Hepatocyte (in vitro differentiated cells): Measurements from ENCODE around the gene CRABP1.

Source experiments
- CTCF ChIP-seq: fragments of 200-600 bp; sonication (generic); IDR thresholded peaks from 2 replicates; pipeline ENCODE4 v1.5.1; 2016; ENCODE audit warnings: antibody characterized with exemption, mild to moderate bottlenecking; ENCODE audit not compliant: poor library complexity
- EZH2phosphoT487 ChIP-seq: fragments of 200-600 bp; sonication (generic); IDR thresholded peaks from one replicate; pipeline ENCODE4 v1.6.1; 2018; ENCODE audit warnings: antibody characterized with exemption, mild to moderate bottlenecking, low read depth, moderate library complexity; ENCODE audit not compliant: unreplicated experiment, severe bottlenecking

DNA sequence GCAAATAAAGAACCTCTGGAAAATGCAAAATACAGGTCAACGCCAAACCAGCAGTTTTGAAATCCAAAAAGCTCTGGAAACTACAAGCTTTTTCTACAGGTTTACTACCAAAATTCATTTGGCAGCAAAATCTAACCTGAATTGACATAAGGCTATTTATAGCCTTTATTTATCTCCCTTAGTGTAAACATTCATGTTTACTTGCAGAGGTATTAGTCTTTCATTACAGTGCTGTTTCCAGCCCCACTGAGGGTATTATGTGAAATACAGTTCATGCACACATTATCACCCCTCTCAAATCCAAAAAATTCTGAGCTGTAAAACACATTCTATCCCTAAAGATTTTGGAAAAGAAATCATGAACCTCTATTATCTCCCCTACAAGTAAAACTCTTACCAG, 47.9 kb upstream of the CRABP1 start:
- no peak for TF ChIP-seq CTCF
- no peak for TF ChIP-seq EZH2phosphoT487
